Lung (tissue), 12 donors: Measurements from ENCODE around the gene SEZ6L. TPM values are rescaled to one million over a fixed set of nuclear protein-coding genes. Genes with fewer than 3 reads are reported as not detected.

ENCODE experiments used
- ATAC-seq: fragments of 200-7000 bp; cut with Tn5 transposase; one replicate; pipeline ENCODE4 v1.9.1; 2020; ENCODE audit warnings: moderate number of reproducible peaks; ENCODE audit not compliant: insufficient read depth, low FRiP score
- DNase-seq, 3 donors: peaks; one replicate each; pipeline ENCODE4 v3.0.0-alpha.2; 2013 to 2017
- H3K27ac ChIP-seq, 2 donors: one replicate each; pipeline ENCODE4 v1.5.1; 2013; ENCODE audit warnings: mild to moderate bottlenecking in 2 of 2, moderate library complexity in 2 of 2, control low read depth in 1 of 2, inconsistent platforms in 1 of 2, low read depth in 1 of 2, low read length in 1 of 2
- H3K27me3 ChIP-seq, 3 donors: one replicate each; pipeline ENCODE4 v1.5.1; 2013; ENCODE audit warnings: low read length in 2 of 3; ENCODE audit not compliant: control insufficient read depth in 3 of 3, insufficient read depth in 3 of 3
- H3K36me3 ChIP-seq, 4 donors: one replicate each; pipeline ENCODE4 v1.5.1; 2013; ENCODE audit warnings: low read length in 4 of 4, mild to moderate bottlenecking in 1 of 4, moderate library complexity in 1 of 4; ENCODE audit not compliant: control insufficient read depth in 4 of 4, insufficient read depth in 4 of 4
- H3K4me1 ChIP-seq, 5 donors: one replicate each; pipeline ENCODE4 v1.5.1; 2013; ENCODE audit warnings: low read length in 5 of 5, mild to moderate bottlenecking in 2 of 5, moderate library complexity in 1 of 5; ENCODE audit not compliant: control insufficient read depth in 5 of 5, insufficient read depth in 5 of 5
- H3K4me3 ChIP-seq: one replicate; pipeline ENCODE4 v1.5.1; 2013; ENCODE audit warnings: mild to moderate bottlenecking, control low read depth, moderate library complexity
- H3K9ac ChIP-seq, 2 donors: one replicate each; pipeline ENCODE4 v1.5.1; 2013; ENCODE audit warnings: low read length in 2 of 2, control low read depth in 1 of 2; ENCODE audit not compliant: insufficient read depth in 1 of 2
- H3K9me3 ChIP-seq, 4 donors: one replicate each; pipeline ENCODE4 v1.5.1; 2013; ENCODE audit warnings: low read length in 3 of 4, mild to moderate bottlenecking in 1 of 4, moderate library complexity in 1 of 4; ENCODE audit not compliant: control insufficient read depth in 4 of 4, insufficient read depth in 3 of 4
- CTCF ChIP-seq: IDR thresholded peaks from 2 replicates; pipeline ENCODE4 v1.5.1; 2012; ENCODE audit warnings: mild to moderate bottlenecking; ENCODE audit errors: control extremely low read depth, extremely low read depth
- WGBS, 2 donors: extraction: QIAGEN DNeasy Blood & Tissue Kit; methylation state at CpG; one replicate each; pipeline ENCODE4 v1.1.7; 2013; 5-methylcytosine and 5-hydroxymethylcytosine counted together
- polyA plus RNA-seq, 2 donors: library from polyadenylated mRNA; stranded (reverse); fragments of 200-250 nt; gene quantifications; one replicate each; pipeline ENCODE4 v1.2.1, GENCODE V29; 2013
- total RNA-seq, 2 donors: library from RNA; depleted of rRNA in 1 of 2; stranded (reverse); fragments of >200 nt in 1 of 2; gene quantifications; one replicate each; pipeline ENCODE4 v1.2.1, GENCODE V29; 2014 to 2021
- donor health status: control.
- donor health status: control.
- donor health status: Bipolar disorder and iron deficiency.
- donor health status: healthy.
- donor health status: DM: yes; HTN: yes; CAD: no.

Gene SEZ6L
- total and polyA plus RNA-seq, 4 donors = 0.02 to 0.46 (median 0.08) TPM

GRCh38 chr22:26292667-26292995 is 123.4 kb downstream of the SEZ6L start:
- Histone ChIP-seq H3K36me3 (no peaks in the 10 kb centered on the region), H3K9me3 (peaks cover 0 to 4% (median 0%) of the 10 kb centered on the region in 4 donors), H3K27me3 (peaks cover 0 to 4% (median 0%) of the 10 kb centered on the region in 3 donors), H3K9ac (no peak overlapping the region), H3K4me1 (no peaks in the 10 kb centered on the region), H3K4me3 (no peak overlapping the region), H3K27ac (no peak overlapping the region)
- 92 to 94% methylated on average over 13 of the region's 13 CpGs for WGBS, 2 donors
- no peak for DNase-seq
- TF ChIP-seq CTCF = no peak
- ATAC-seq = no peak

- no peaks in the 10 kb centered on the region for H3K27me3 ChIP-seq
- no peak for TF ChIP-seq CTCF
- no peaks in the 10 kb centered on the region for H3K4me1 ChIP-seq
- no peak for DNase-seq
- no peak overlapping the region for H3K4me3 ChIP-seq
- 90% methylated on average over 3 of the region's 3 CpGs for WGBS, 2 donors
- no peaks in the 10 kb centered on the region for H3K36me3 ChIP-seq
- no peak overlapping the region for H3K27ac ChIP-seq
- no peak overlapping the region for H3K9ac ChIP-seq
- no peak for ATAC-seq
- H3K9me3 ChIP-seq = peaks cover 0 to 4% (median 0%) of the 10 kb centered on the region in 4 donors
Measured at GRCh38 chr22:26295563-26296126, 126.4 kb downstream of the SEZ6L start.

- H3K4me3 ChIP-seq = no peak overlapping the region
- H3K36me3 ChIP-seq = no peaks in the 10 kb centered on the region
- peaks cover 0 to 3% (median 0%) of the 10 kb centered on the region in 4 donors for H3K9me3 ChIP-seq
- H3K4me1 ChIP-seq = no peaks in the 10 kb centered on the region
- H3K27ac ChIP-seq = no peak overlapping the region
- DNase-seq (no peak), ATAC-seq (no peak)
- no peak for TF ChIP-seq CTCF
- H3K9ac ChIP-seq = no peak overlapping the region
- no peaks in the 10 kb centered on the region for H3K27me3 ChIP-seq
- 82 to 87% methylated on average over 9 of the region's 9 CpGs for WGBS, 2 donors
Measured at GRCh38 chr22:26298605-26299310, 129.5 kb downstream of the SEZ6L start.
